Measurements from ENCODE around the gene POLR3C.
"Not testable (repeated sequence)": the region's sequence is repeated elsewhere in the genome, so short reads cannot be mapped to it uniquely, and the experiment has no call there.

POLR3C gene

GRCh38 chr1:145823565-145824498 lies at the start of gene POLR3C, which contains the start of gene RNF115:
Gene POLR3C (plus strand): TSS chr1:145824200. CDS start chr1:145825777, 1,577 bp downstream.
Gene RNF115 (minus strand): TSS chr1:145824095. CDS start chr1:145823873, 222 bp downstream.
- peak; percentile 80 for DNase-seq (ENCODE audit: low read depth)

- no peak for DNase-seq (ENCODE audit: low read depth)
Observed at GRCh38 chr1:145777357-145778145, 46.4 kb upstream of the POLR3C start.

- no peak for DNase-seq (ENCODE audit: low read depth)
Observed at GRCh38 chr1:145778146-145778540, 45.9 kb upstream of the POLR3C start.

GRCh38 chr1:145782272-145783099 lies 41.5 kb upstream of the POLR3C start:
- no peak for DNase-seq (ENCODE audit: low read depth)

GRCh38 chr1:145784409-145784808 lies 39.6 kb upstream of the POLR3C start:
- DNase-seq (ENCODE audit: low read depth) = no peak

- no peak for DNase-seq (ENCODE audit: low read depth)
Observed at GRCh38 chr1:145785547-145785946, 38.5 kb upstream of the POLR3C start.

- DNase-seq (ENCODE audit: low read depth) = no peak
Observed at GRCh38 chr1:145786271-145786670, 37.7 kb upstream of the POLR3C start.

- DNase-seq (ENCODE audit: low read depth) = no peak
Observed at GRCh38 chr1:145788580-145788979, 35.4 kb upstream of the POLR3C start.

- DNase-seq (ENCODE audit: low read depth) = not testable (repeated sequence)
Observed at GRCh38 chr1:145791860-145792259, 32.1 kb upstream of the POLR3C start.

GRCh38 chr1:145792484-145792883 lies 31.5 kb upstream of the POLR3C start:
- DNase-seq (ENCODE audit: low read depth) = no peak

GRCh38 chr1:145795257-145795881 lies 28.6 kb upstream of the POLR3C start:
- DNase-seq (ENCODE audit: low read depth) = no peak

GRCh38 chr1:145796753-145797152 lies 27.2 kb upstream of the POLR3C start:
- DNase-seq (ENCODE audit: low read depth) = no peak

- DNase-seq (ENCODE audit: low read depth) = no peak
Observed at GRCh38 chr1:145799806-145800205, 24.2 kb upstream of the POLR3C start.

- no peak for DNase-seq (ENCODE audit: low read depth)
Observed at GRCh38 chr1:145804235-145805045, 19.6 kb upstream of the POLR3C start.

GRCh38 chr1:145805057-145805456 lies 18.9 kb upstream of the POLR3C start:
- no peak for DNase-seq (ENCODE audit: low read depth)

GRCh38 chr1:145806408-145806807 lies 17.6 kb upstream of the POLR3C start:
- DNase-seq (ENCODE audit: low read depth) = no peak

- no peak for DNase-seq (ENCODE audit: low read depth)
Observed at GRCh38 chr1:145806844-145807243, 17.2 kb upstream of the POLR3C start.

- DNase-seq (ENCODE audit: low read depth) = not testable (repeated sequence)
Observed at GRCh38 chr1:145812977-145813810, 10.8 kb upstream of the POLR3C start.

GRCh38 chr1:145818095-145818494 lies 5.9 kb upstream of the POLR3C start:
- not testable (repeated sequence) for DNase-seq (ENCODE audit: low read depth)

All from activated T-cell treated with anti-CD3 and anti-CD28 coated beads for 48 hours (primary cell).